Peyer's patch (tissue), 4 donors: ENCODE measurements around the gene B3GNT7.

Experiments used
- CTCF ChIP-seq, 6 experiments: fragments of 450-650 bp in 4 of 6; fragments of 200-600 bp in 2 of 6; sonication (generic) in 1 of 6; IDR thresholded peaks; one replicate each; pipeline ENCODE4 v1.5.1; 2017 to 2019; ENCODE audit warnings: antibody characterized with exemption in 6 of 6, mild to moderate bottlenecking in 3 of 6, moderate library complexity in 1 of 6
- POLR2A ChIP-seq, 2 donors: fragments of 450-650 bp; IDR thresholded peaks; one replicate each; pipeline ENCODE4 v1.5.1; 2017; ENCODE audit warnings: antibody characterized with exemption in 2 of 2, mild to moderate bottlenecking in 2 of 2, moderate library complexity in 2 of 2

GRCh38 chr2:231397928-231398294 is 2.4 kb downstream of the B3GNT7 start:
- TF ChIP-seq CTCF (IDR thresholded peaks at IDR 0.05) (no peak), POLR2A (IDR thresholded peaks at IDR 0.05) (no peak)
